Natural killer cell (primary cell): ENCODE measurements around the gene ARMC5. TPM values are rescaled to one million over a fixed set of nuclear protein-coding genes. Genes with fewer than 3 reads are reported as not detected.

Source experiments
- ATAC-seq, 3 donors: fragments of 150-1000 bp in 2 of 3; fragments of 200-7000 bp in 1 of 3; cut with Tn5 transposase; 1 replicate in 1 of 3; 2 replicates in 2 of 3; pipeline ENCODE4 v1.10.0; 2021; ENCODE audit warnings: mild to moderate bottlenecking in 2 of 3, moderate library complexity in 2 of 3
- DNase-seq, 2 donors: peaks; one replicate each; pipeline versions ENCODE4 v3.0.0 to v3.0.0-alpha.2; 2013 to 2021; ENCODE audit warnings: mixed read lengths in 1 of 2
- H3K27ac ChIP-seq: one replicate; pipeline ENCODE4 v1.5.1; 2013; ENCODE audit warnings: mild to moderate bottlenecking, low read length
- H3K27me3 ChIP-seq: one replicate; pipeline ENCODE4 v1.6.1; 2013; ENCODE audit warnings: low read length; ENCODE audit not compliant: control insufficient read depth, insufficient read depth
- H3K36me3 ChIP-seq: one replicate; pipeline ENCODE4 v1.6.1; 2013; ENCODE audit warnings: low read length; ENCODE audit not compliant: control insufficient read depth, insufficient read depth
- H3K4me1 ChIP-seq: one replicate; pipeline ENCODE4 v1.6.1; 2013; ENCODE audit warnings: low read length; ENCODE audit not compliant: control insufficient read depth, insufficient read depth
- H3K4me3 ChIP-seq: one replicate; pipeline ENCODE4 v1.5.1; 2013; ENCODE audit warnings: low read length
- H3K9me3 ChIP-seq: one replicate; pipeline ENCODE4 v1.6.1; 2013; ENCODE audit warnings: low read length; ENCODE audit not compliant: control insufficient read depth, insufficient read depth
- H3K27ac Mint-ChIP-seq, 2 donors: one replicate each; pipeline ENCODE4 v1.8.0; 2022; ENCODE audit warnings: mild to moderate bottlenecking in 2 of 2, mixed read lengths in 2 of 2, moderate library complexity in 1 of 2
- H3K27me3 Mint-ChIP-seq, 2 donors: one replicate each; pipeline ENCODE4 v1.8.0; 2022; ENCODE audit warnings: low read depth in 2 of 2, mixed read lengths in 2 of 2
- H3K36me3 Mint-ChIP-seq: one replicate; pipeline ENCODE4 v1.8.0; 2022; ENCODE audit warnings: mixed read lengths
- H3K4me1 Mint-ChIP-seq, 2 donors: one replicate each; pipeline ENCODE4 v1.8.0; 2022; ENCODE audit warnings: mixed read lengths in 2 of 2
- H3K4me3 Mint-ChIP-seq: one replicate; pipeline ENCODE4 v1.8.0; 2022; ENCODE audit warnings: mild to moderate bottlenecking, moderate library complexity, mixed read lengths
- H3K9me3 Mint-ChIP-seq, 2 donors: one replicate each; pipeline ENCODE4 v1.8.0; 2022; ENCODE audit warnings: mixed read lengths in 2 of 2
- WGBS: methylation state at CpG from one replicate; pipeline ENCODE4 v1.1.7; 2013; ENCODE audit warnings: missing lambda C conversion rate; ENCODE audit not compliant: insufficient coverage; 5-methylcytosine and 5-hydroxymethylcytosine counted together
- intact Hi-C: fragments of 100-400 bp; cut with micrococcal nuclease; formaldehyde crosslinking; loops from one replicate; pipeline ENCODE4 v1.14.2; 2022
- total RNA-seq, 4 donors: library from RNA; stranded (reverse); fragments of 120-200 nt in 1 of 4; gene quantifications; one replicate each; pipeline versions ENCODE4 v1.2.3 to v1.2.4, GENCODE V29; 2013 to 2022
- TF ChIP-seq, protein P1 (sequence below): fragments of 200-600 bp; IDR thresholded peaks from one replicate; pipeline ENCODE4 v1.8.0; 2022; ENCODE audit warnings: antibody characterized with exemption

The ARMC5 gene
- total RNA-seq, 3 donors from 2014 or later (not counting 1 experiment from before 2014, with no cell fraction given): 10.4 to 22.8 (median 16.6) TPM

DNA sequence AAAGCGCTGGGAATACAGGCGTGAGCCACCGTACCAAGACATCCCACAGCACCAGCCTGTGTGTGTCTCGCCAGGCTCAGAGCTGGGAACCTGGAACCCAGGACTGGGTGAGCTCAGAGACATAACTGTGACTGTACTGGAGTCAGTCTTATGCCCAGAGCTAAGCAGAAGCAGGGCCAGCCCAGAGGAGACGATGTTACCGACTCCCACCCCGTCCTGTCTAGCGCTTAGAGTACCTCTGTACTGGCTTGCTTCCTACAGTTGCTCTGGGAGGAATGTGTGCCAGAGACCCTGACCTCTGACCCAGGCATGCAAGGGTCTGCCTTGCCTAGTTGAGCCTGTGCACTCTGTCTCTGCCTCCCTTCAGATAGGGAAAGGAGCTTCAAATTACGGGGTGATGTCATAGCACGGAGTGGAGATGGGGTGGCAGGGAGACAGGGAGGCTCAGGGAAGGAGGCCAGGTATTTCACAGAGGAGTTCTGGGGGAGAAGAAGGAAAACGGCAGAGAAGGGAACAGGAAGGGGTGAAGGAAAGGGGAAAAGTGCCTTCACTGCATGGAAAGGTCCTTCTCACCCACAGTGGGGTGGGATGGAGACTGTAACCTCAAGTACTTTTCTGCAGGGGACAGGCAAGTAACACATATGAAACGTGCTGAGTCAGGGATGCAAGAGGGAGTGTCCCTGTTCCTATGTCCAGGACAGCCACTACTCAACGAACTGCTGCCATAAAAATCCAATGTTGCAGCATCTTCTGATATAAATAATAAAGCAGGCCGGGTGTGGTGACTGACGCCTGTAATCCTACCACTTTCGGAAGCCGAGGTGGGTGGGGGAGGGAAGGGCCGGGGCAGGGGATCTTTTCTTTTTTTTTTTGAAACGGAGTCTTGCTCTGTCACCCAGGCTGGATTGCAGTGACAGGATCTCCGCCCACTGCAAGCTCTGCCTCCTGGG lies 5.8 kb upstream of the ARMC5 start:
- TF ChIP-seq, protein P1, sequence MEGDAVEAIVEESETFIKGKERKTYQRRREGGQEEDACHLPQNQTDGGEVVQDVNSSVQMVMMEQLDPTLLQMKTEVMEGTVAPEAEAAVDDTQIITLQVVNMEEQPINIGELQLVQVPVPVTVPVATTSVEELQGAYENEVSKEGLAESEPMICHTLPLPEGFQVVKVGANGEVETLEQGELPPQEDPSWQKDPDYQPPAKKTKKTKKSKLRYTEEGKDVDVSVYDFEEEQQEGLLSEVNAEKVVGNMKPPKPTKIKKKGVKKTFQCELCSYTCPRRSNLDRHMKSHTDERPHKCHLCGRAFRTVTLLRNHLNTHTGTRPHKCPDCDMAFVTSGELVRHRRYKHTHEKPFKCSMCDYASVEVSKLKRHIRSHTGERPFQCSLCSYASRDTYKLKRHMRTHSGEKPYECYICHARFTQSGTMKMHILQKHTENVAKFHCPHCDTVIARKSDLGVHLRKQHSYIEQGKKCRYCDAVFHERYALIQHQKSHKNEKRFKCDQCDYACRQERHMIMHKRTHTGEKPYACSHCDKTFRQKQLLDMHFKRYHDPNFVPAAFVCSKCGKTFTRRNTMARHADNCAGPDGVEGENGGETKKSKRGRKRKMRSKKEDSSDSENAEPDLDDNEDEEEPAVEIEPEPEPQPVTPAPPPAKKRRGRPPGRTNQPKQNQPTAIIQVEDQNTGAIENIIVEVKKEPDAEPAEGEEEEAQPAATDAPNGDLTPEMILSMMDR: no peak
- H3K9me3 Mint-ChIP-seq: no peaks in the 10 kb centered on the region
- no peak for ATAC-seq
- H3K4me3 Mint-ChIP-seq: peak overlapping the region; percentile 52
- intact Hi-C loops: loop anchor here (10.0 kb wide), 1 partner anchor 261 kb away; a partner anchor contains a TSS
- no peaks in the 10 kb centered on the region for H3K36me3 Mint-ChIP-seq
- DNase-seq: no peak
- peak overlapping the region in 1 of 2 donors; percentile 34 for H3K27ac Mint-ChIP-seq
- H3K27me3 ChIP-seq: no peaks in the 10 kb centered on the region
- H3K27ac ChIP-seq: no peak overlapping the region
- no peak overlapping the region for H3K4me3 ChIP-seq
- no peaks in the 10 kb centered on the region for H3K27me3 Mint-ChIP-seq
- H3K4me1 Mint-ChIP-seq: peaks cover 34 to 39% of the 10 kb centered on the region in 2 donors
- H3K9me3 ChIP-seq: no peaks in the 10 kb centered on the region
- peaks cover 4% of the 10 kb centered on the region for H3K36me3 ChIP-seq
- peaks cover 51% of the 10 kb centered on the region for H3K4me1 ChIP-seq
- WGBS: 76% methylated on average over 20 of the region's 20 CpGs

DNA sequence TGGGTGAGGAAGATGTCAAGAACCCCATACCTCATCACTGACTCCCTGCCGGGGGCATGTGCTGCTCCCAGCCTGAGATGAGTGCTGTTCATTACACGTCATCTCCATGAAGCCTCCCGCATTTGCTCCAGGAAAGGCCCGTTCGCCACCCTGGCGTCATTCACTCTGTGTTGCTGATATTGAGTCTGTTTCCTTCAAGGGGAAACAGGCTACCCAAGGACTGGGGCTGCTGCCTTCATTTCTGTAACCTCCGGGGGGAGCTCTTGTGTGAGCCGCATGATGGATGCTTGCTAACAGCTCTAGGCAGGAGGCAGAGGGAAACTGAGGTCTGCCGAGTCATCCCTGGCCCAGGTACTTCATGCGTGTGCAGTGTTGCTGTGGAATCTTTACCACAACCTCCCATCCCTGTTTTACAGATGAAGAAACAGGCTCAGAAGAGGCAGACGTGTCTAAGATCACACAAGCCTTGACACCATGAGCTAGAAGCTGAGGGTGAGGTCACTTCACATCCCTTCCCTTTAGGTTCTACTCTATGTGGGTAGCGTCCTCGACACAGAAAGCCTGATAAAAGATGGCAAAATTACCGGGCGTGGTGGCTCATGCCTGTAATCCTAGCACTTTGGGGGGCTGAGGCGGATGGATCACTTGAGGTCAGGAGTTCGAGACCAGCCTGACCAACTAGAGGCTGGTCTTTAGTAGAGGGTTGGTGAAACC lies 3.5 kb upstream of the ARMC5 start:
- peak in 1 of 2 donors; percentile 57 for DNase-seq
- Histone ChIP-seq H3K36me3 (peaks cover 4% of the 10 kb centered on the region), H3K4me1 (peaks cover 64% of the 10 kb centered on the region), H3K27ac (no peak overlapping the region), H3K27me3 (no peaks in the 10 kb centered on the region), H3K4me3 (no peak overlapping the region), H3K9me3 (no peaks in the 10 kb centered on the region)
- Mint-ChIP-seq H3K27me3 (no peaks in the 10 kb centered on the region), H3K4me1 (peaks cover 41 to 45% of the 10 kb centered on the region in 2 donors), H3K9me3 (no peaks in the 10 kb centered on the region), H3K36me3 (no peaks in the 10 kb centered on the region), H3K27ac (peak overlapping the region; percentile 21 to 47), H3K4me3 (no peak overlapping the region)
- WGBS: 60% methylated on average over 16 of the region's 17 CpGs
- TF ChIP-seq, protein P1: no peak
- intact Hi-C loops: loop anchor here (5.0 to 10.0 kb wide), 2 partner anchors 259 to 417 kb away; partner anchors contain the start of gene ZNF267
- no peak for ATAC-seq

DNA sequence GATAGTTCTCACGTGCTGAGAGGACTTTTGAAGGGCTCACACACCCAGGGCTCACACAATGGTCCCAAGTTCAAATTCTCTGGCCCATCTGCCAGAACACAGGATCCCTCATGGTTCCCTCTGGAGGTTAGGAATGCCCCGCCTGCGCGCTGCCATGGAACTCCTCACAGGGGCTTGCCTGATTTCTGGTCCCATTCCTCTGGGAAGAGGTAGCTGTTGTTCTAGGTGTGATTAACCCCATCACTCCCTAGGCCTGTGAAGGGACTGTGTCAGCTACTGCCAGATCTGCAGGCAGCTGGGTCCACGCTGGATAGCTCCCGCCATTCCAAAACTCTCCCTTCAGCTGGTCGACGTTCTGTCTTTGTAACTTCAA lies 2.3 kb upstream of the ARMC5 start:
- TF ChIP-seq, protein P1: no peak
- no peak overlapping the region for H3K4me3 Mint-ChIP-seq
- no peak for ATAC-seq
- DNase-seq: no peak
- WGBS: 87% methylated on average over 8 of the region's 8 CpGs
- no peaks in the 10 kb centered on the region for H3K9me3 ChIP-seq
- intact Hi-C loops: loop anchor here (5.0 to 10.0 kb wide), 2 partner anchors 258 to 415 kb away; partner anchors contain the start of gene ZNF267
- no peaks in the 10 kb centered on the region for H3K9me3 Mint-ChIP-seq
- H3K4me1 ChIP-seq: peaks cover 66% of the 10 kb centered on the region
- no peaks in the 10 kb centered on the region for H3K27me3 Mint-ChIP-seq
- peaks cover 6% of the 10 kb centered on the region for H3K36me3 ChIP-seq
- no peaks in the 10 kb centered on the region for H3K27me3 ChIP-seq
- peak overlapping the region; percentile 10 for H3K27ac ChIP-seq
- peaks cover 32 to 44% of the 10 kb centered on the region in 2 donors for H3K4me1 Mint-ChIP-seq
- no peak overlapping the region for H3K27ac Mint-ChIP-seq
- H3K4me3 ChIP-seq: no peak overlapping the region
- H3K36me3 Mint-ChIP-seq: no peaks in the 10 kb centered on the region
